GM21360 (cell line): ENCODE results near the gene PAFAH1B2.
"Not testable (repeated sequence)": the region's sequence is repeated elsewhere in the genome, so short reads cannot be mapped to it uniquely, and the experiment has no call there.

ENCODE experiments used
- ATAC-seq: cut with Tn5 transposase; IDR thresholded peaks from one replicate; pipeline ENCODE4 v1.9.1; 2021; ENCODE audit warnings: mild to moderate bottlenecking, moderate library complexity; ENCODE audit not compliant: unreplicated experiment

The PAFAH1B2 gene

DNA sequence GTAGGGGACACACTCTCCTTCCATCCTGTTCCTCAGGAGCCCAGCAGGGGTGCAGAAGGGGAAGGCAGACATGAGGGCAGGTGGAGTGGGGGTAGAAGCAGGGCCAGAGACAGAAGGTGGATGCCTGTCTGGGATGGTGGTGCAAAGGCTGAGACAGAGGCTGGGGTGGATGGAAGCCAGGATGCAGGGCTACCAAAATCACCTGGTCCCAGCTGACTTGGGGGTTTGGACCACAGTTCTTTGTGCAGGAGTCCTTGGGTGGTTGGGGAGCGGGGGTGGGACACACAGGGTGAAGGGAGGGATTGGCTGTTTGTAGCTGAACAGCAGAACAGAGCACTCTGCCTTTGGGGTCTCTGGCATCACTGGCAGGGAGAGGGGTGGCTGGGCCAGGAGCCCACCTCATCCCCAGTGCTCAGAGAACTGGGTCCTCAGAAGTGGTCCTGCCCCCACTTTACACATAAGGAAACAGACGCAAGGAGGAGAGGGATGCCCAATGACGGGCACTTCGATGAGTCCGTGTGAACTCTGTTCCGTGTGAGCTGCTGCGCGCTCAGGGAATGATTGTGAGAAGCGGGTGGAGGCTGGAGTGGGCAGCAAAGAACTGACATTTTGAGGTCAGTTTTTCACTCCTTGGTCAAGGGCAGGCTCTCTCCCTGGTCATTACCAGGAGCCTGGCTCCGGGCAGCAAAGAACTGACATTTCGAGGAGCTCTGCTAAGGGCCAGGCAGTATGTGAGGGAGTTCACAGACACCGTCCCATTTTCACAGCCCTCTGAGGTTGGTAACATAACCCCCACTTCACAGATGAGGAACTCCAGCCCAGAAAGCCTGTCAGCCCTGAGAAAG lies 56.9 kb downstream of the PAFAH1B2 start:
- ATAC-seq = no peak

DNA sequence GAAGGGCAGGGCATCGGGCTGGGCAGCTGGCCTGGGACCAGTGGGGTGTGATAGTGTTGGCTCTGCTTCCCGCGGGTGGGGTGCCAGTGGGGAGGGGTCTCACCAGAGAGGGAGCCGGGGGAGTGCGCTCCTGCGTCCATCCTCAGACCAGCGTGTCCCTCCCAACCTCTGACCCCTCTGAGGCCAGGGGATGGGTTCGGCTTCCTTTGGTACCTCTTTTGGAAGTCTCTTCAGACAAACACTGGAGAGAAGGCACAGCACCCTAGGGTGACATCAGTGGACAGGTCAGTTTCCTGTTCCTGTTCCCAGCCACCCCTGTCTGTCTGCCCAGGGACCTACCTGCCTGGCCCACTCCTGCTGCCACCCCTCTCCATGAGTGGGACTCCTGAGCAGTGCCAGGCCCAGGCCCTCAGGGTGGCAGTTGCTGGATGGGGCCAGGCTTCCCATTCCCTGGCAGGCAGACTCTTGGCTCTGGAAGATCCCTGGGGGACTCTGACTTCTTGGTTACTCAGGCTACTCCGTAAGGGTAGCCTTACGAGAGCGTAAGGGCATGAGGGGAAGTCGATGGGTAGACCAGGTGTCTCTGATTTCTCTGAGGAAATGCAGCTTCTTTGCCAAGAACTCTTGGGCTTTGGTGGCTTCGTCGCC lies 57.7 kb downstream of the PAFAH1B2 start:
- no peak for ATAC-seq

DNA sequence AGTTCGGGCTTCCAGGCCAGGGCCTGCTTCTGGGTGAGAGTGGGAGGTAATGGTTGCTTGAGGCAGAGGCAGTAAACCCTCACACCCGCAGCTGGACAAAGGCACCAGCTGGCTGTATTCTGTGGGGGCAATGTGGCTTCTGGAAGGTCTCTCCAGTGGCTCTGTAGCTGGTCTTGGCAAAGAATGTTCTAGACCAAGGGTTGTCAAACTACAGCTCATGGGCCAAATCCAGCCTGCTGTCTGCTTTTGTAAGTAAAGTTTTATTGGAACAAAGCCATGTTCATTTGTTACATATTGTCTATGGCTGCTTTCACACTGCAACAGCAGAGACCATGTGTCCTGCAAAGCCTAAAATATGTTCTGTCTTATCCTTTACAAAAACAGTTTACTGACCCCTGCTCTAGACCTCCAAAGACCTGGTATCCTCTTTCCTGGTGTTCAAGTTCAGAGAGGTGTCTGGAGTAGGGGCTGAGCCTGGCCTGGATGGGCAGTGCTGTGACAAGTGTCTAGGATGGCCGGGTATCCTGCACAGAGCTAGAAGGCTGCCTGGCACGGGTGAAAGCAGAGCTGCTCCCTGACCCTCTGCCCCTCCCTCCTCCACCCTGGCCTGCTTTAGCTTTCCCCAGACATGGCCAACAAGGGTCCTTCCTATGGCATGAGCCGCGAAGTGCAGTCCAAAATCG lies 58.4 kb downstream of the PAFAH1B2 start:
- ATAC-seq = no peak

DNA sequence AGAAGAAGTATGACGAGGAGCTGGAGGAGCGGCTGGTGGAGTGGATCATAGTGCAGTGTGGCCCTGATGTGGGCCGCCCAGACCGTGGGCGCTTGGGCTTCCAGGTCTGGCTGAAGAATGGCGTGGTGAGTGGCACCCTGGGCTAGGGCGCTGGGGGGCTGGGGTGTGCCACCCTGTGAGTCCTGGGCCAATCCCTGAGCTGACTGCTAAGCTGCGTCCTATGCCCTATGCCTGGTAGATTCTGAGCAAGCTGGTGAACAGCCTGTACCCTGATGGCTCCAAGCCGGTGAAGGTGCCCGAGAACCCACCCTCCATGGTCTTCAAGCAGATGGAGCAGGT lies 59.0 kb downstream of the PAFAH1B2 start:
- ATAC-seq = no peak

DNA sequence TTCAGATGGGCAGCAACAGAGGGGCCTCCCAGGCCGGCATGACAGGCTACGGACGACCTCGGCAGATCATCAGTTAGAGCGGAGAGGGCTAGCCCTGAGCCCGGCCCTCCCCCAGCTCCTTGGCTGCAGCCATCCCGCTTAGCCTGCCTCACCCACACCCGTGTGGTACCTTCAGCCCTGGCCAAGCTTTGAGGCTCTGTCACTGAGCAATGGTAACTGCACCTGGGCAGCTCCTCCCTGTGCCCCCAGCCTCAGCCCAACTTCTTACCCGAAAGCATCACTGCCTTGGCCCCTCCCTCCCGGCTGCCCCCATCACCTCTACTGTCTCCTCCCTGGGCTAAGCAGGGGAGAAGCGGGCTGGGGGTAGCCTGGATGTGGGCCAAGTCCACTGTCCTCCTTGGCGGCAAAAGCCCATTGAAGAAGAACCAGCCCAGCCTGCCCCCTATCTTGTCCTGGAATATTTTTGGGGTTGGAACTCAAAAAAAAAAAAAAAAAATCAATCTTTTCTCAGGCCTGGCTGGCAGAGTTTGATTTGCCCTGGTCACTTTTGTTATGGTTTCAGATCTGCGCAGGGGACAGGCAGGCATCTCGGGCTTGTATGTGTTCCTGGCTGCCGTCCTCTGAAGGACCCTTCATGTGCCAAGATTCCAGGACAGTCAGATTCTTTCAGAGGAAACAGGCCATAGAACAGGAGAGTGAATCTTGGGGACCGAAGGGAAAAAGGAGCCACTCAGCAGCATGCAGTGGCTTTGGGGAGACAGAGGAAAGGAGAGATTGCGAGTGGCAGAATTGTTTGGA lies 60.4 kb downstream of the PAFAH1B2 start:
- ATAC-seq = no peak

DNA sequence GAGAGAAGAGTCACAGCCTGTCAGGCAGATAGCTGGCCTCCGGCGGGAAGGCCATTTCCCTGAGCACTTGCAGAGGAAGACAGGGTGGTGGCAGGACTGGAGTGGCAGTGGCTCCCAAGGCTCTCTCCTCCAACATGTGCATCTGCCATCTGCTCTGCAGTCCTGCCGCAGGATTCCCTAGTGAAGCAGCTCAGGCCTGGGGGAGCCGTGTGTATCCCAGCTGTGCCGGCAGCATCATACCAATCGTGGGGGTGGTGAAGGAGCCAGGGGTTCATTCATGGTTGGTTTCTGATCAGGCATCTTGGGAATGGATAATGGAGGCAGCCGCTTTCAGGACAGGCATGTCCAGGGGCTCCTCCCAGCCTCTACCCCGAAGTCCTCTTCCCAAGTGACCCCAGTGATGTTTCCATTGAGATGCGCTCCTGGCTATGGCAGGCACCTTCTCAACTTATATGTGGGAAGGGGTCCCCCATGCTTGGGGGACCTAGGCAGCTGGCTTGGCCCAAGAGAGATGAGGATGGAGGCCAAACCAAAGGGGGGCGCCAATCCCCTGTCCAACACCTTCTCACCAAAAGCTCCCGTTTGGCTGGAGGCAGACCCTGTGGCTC lies 61.2 kb downstream of the PAFAH1B2 start:
- no peak for ATAC-seq

DNA sequence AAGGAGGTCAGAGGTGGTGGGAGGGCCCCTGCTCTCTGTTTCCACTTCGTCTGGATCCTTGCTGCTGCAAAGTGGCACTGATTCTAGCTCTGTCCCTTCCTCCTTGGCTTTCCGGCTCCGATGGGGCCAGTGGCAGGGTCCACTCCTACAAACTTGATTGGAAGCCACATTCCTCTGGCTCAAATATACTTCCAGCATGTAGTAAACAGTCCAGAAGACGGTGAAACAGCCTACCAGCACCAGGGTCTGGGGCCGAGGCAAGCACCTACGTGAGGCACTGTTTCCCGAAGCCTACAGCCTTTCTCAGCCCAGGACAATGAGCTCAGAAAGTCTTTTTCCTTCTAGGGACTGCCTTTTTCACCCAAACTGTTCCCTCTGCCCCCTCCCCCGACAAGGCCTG lies 62.0 kb downstream of the PAFAH1B2 start:
- not testable (repeated sequence) for ATAC-seq

DNA sequence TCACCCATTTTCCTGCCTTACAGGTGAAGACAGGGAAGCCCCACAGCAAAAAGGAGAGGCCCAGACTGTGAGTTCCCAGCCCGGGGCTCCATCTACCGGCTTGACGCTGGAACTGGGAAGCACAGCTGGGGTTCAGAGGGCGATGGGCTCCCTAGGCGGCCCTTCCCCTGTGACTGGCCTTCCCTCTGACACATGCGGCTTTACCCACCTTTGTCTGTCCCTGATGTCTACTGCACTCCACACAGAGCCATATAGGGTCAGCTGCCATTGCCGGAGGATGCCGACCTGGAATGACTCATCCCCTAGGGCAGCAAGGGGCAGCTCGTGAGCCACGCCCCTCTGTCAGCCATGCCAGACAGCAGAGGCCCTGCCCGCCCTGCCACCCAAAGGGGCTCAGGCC lies 62.8 kb downstream of the PAFAH1B2 start:
- ATAC-seq = not testable (repeated sequence)

DNA sequence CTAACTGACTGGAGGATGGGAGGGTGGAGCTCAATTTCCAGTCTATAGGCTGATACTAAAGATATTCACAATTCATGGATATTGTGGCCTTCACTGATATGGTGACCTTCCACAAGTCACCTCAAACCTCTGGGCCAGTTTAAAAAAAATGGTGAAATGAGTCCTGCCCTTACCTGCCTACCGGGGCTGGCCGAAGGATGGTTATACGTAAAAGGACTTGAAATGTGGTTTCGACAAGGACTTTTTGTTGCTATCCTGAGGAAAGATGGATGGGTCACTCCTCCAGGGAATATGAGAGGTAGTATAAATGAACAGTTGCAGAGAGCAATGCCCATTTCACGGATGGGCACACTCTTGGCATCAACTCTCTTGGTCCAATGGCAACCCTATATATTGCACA lies 63.4 kb downstream of the PAFAH1B2 start:
- not testable (repeated sequence) for ATAC-seq

DNA sequence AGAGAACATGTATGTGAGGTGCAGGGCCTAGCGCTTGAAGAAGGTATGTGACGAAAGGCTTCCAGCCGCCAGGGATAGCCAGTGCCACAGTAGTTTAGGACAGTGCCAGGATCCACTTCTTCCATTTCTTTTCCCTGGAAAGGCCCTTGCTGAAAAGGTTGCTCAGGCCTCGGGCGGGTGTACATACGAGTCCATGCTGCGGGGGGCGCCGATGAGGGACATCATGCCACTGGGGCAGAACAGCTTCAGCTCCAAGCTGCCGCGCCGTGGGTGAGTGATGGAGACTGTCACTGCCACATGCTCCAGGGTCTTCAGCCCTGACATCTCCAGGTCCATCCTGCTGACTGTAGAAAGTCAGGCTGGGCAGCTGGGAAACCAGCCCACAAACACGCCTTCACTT lies 64.6 kb downstream of the PAFAH1B2 start:
- ATAC-seq = not testable (repeated sequence)

DNA sequence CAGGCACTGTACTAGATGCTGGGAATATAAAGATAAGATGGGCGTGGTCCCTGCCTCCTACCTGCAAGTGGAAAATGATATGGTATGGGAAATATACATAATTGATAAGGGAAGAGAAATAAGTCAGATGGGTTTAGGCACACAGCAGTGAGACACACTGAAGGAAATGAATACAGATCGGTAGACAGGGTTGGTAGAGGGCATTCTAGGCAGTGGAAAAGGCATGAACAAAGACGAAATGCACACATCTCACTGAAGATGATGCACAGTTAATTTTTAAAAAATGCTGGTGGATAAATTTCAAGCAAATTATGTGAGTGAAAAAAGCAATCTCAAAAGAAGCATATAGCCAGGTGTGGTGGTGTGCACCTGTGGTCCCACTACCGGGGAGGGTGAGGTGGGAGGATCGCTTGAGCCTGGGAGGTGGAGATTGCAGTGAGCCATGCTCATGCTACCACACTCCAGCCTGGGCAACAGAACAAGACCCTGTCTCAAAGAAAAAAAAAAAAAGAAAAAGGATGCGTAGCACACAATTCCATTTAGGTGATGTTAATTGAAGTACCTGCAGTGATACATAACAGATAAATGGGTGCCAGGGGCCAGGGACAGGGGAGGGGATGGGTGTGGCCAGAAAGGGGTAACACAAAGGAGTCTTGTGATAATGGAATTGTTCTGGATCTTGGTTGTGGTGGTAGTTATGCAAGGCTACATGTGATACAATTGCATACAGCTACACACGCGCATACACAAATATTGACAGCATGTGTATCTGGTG lies 65.5 kb downstream of the PAFAH1B2 start:
- not testable (repeated sequence) for ATAC-seq

DNA sequence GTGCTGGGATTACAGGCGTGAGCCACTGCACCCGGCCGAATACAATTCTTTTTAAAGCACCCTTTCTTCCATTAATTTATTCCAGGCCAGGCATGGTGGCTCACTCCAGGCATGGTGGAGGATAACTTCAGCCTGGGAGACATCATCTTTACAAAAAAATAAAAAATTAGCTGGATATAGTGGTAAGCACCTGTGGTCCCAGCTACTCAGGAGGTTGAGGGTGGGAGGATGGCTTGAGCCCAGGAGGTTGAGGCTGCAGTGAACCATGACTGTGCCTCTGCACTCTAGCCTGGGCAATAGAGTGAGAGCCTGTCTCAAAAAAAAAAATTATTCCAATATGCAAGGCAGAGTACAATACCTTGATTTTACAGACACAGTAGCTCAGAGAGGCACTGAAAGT lies 66.5 kb downstream of the PAFAH1B2 start:
- ATAC-seq = no peak

DNA sequence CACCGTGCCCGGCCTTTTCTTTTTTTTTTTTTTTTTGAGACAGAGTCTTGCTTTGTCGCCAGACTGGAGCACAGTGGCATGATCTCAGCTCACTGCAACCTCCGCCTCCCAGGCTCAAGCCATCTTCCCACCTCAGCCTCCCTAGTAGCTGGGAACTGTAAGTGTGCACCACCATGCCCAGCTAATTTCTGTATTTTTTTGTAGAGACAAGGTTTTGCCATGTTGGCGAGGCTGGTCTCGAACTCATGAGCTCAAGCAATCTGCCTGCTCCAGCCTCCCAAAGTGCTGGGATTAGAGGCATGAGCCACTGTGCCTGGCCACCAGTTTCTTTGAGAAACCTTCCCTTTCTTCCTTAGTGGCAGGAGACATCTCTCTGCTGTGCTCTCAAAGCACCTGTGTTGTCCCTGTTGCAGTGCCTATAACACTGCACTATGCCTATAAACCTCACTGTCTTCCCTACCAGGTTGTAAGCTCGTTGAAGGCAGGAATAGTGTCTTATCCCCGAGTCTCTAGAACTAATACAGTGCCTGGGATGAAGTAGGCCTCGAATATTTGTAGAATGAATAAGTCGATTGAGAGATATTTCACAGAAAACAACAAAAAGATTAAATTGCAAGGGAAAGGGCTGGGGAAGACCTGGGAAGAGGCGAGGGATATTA lies 68.7 kb downstream of the PAFAH1B2 start:
- no peak for ATAC-seq

DNA sequence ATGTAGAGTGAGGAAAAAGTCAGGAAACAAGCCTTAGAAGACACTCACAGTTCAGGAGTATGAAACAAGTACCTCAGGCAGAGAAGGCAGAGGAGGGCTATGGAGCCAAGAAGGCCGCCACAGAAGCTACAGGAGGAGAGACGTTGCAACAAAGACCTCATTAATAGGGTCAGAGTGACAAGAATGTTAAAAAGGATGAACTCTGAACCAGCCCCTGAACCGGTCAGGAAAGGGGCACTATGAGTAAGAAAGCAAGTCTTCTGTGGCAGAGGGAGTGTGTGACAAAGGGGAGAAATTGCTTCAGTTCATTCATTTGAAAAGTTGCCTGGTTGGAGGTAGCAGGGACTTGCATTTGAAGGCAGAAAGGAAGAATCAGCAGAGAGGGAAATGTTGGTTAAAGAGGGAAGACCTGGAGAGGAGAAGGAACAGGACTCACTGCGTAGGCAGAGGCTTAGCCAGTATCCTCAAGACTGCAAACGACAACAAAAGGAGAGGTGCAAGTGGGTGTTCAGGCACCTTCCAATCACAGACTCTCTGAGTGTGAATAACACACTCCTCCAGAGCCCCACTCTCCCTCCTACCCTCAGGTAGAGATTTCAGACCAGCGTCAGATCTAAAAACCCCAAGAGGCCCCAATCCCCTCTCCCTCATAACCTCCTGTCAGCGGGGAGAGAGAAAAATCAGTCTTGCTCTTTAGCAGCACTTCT lies 70.5 kb downstream of the PAFAH1B2 start:
- ATAC-seq = no peak

DNA sequence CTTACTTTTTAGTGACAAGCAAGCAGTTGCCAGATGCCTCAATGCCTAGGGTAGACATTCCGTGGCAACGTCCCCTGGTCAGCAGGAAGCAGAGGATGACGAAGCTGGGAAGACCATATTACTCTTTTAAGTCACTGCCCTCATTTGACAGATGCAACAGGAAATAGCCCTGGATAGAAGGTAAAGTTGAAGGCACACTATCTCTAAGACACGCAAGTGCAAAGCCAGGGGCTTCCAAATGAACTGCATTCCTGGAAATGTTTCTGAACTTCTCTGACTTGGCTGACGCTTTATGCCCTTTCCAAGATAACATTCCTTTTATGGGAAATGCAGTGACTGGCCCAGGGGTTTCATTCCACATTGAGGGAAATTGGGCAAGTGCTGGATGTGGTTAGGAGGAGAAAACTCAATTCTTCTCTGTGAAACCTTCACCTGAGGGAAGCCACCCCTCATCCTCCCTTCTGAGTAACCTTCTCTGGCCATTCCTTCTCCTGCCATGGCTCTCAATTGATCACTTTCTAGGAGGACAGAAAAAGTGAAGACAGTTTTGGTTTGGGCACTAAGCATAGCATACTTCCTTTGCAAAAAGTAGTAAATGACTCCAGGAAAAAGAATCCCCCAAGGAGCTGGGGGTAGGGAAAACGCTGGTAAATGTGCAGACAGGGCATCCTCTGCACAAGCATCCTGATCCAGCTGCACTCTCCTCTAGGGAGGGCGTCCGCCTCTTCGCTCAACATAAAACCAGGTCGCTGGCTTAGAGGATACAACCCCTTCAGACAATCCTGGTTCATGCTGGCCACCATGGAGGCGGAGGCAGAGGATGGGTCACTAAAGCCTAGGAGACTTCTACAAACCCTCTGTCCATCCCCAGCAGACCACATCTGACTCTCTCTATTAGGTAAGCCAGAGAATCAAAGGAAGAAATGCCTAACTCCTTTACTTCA lies 73.3 kb downstream of the PAFAH1B2 start:
- no peak for ATAC-seq

DNA sequence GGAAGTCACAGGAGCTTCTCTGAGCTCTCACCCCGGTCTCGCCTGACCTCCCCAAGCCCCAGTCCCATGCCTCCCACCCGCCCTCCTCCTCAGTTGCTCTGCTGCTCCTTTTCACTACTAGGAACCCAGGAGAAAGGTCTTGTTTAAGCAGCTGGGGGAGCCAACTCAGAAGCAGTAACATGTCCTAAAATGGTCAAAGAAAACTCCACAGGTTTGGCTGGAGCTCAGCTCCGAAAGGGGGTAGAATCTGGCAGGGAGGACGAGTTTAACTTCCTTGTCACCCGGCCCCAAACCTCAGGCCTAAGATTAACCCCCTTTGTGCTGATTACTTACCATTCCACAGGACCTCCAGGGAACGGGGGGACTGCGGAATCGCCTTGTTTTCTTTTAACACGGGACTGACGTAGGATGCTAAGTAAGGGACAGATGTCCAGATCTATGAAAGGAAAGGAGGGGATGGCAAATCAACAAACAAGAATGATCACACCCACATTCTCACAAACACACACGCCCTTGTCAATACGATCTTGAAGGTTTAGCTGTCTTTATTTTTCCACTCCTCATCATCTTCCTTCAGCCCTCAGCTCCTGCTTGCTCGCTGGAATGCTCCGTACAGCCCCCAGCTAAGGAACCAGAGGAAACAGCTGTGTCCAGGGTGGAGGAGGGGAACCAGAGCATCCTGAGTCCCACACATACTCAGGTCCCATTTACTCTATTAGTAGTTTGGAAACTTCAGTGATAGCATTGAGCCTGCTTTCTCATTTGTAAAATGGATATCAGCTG lies 74.2 kb downstream of the PAFAH1B2 start:
- ATAC-seq = no peak

DNA sequence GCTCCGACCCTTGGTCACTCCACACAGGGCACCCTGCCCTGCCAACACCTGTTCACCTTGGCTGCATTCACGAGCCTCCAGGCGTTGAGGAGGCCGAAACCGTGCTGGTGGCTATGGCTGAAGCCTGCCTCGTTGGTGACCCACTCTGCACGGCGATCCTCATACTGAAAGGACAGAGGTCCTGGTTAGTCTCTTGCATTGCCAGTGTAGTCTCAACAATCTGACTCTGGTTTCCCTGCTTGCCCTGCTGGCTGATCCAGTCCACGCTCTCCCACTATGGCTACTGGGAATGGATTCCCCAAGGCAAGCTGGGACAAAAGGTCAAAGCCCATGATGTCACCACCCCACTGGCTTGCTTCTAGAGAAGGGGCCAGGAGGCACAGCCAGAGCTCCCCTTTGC lies 74.9 kb downstream of the PAFAH1B2 start:
- no peak for ATAC-seq
